GM12878 (cell line): ENCODE data around the gene MAFB.

Experiments
- ATF2 ChIP-seq: IDR thresholded peaks from 2 replicates; pipeline ENCODE4 v1.6.1; 2012; ENCODE audit warnings: low read length, inconsistent platforms
- RFX5 ChIP-seq: IDR thresholded peaks from 2 replicates; pipeline ENCODE4 v1.6.1; 2011; ENCODE audit warnings: low read depth, low read length, improper control_type of control experiment
- TARDBP ChIP-seq: IDR thresholded peaks from 2 replicates; pipeline ENCODE4 v1.6.1; 2016; ENCODE audit warnings: borderline replicate concordance

- no peak for TF ChIP-seq RFX5
- no peak for TF ChIP-seq ATF2
- TF ChIP-seq TARDBP = no peak
Measured at GRCh38 chr20:40704828-40705227, 15.8 kb upstream of the MAFB start.
